ENCODE measurements around the gene PER1. TPM values are rescaled to one million over a fixed set of nuclear protein-coding genes. Genes with fewer than 3 reads are reported as not detected.

Gene PER1
- total and polyA plus RNA-seq, 2 of the 4 experiments (the other 2 are of a cell fraction): 3.4 to 10.5 TPM

DNA sequence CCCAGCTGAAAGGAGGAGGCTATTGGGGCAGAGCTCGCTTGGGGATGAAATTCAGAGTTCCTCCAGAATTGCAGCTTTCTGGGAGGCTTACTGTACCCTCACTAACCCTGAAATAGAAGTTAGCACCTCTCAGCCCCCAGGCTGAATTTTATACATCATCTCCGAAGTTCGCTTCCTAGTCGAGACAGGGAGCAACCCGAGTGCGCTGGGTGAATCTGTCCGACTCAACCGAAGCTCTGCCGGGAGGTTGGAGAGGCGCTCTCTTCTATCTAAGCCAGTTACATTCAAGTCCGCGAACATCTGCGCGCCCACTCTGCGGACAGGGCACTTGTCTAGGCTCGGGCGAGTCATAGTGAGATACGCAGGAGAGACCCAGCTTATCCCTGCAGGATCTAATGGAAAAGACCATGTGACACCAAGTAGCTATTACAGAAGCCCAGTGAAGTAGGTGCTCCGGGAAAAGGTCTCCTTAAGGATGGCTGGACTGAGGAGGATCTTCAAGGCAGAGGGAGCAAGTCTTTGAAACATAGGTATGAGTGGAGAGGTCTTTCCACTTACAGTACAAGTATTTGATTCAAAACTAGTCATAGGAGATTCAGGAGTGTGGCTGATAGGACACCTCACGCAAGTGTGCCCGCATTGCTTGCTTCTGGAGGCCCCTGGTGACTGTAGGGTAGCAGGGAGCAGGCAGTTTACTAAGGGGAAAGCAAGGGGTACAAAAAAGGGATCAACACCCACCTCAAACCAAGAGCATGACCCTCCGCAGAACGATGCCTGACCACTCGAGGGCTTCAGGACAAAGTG, 27.7 kb downstream of the PER1 start:
- in situ Hi-C loops (cut with MboI; ENCODE audit: low sequenced_read_pairs) (loop anchor here (5.0 kb wide), 1 partner anchor 98 kb away; no protein-coding TSS in a partner anchor), dilution Hi-C loops (cut with HindIII; ENCODE audit: low sequenced_read_pairs, unreplicated experiment) (loop anchor here (25.0 kb wide), 1 partner anchor 113 kb away; the partner anchor contains the start of genes CTC1 and PFAS), intact Hi-C loops (cut with micrococcal nuclease) (loop anchor here (1.0 to 2.0 kb wide), 4 partner anchors 14 to 98 kb away; no protein-coding TSS in a partner anchor)
- ATAC-seq (ENCODE audit: low read depth): no peak
- no peak overlapping the region for H3K18ac ChIP-seq (ENCODE audit: low read depth, low read length)
- H3K9me3 ChIP-seq (ENCODE audit: control insufficient read depth, insufficient read depth, low read length): no peaks in the 10 kb centered on the region
- peaks cover 8% of the 10 kb centered on the region for H3K4me1 ChIP-seq (ENCODE audit: control insufficient read depth, insufficient read depth, low read length)
- no peak overlapping the region for H3K27ac ChIP-seq (ENCODE audit: insufficient read depth, low read length)
- peak overlapping the region; percentile 51 for H3K14ac ChIP-seq (replicated peaks; ENCODE audit: low read depth, low read length)
- ChIA-PET CTCF (interaction anchor here (0.6 to 1.2 kb wide), 2 partner anchors 15 to 97 kb away, joined by 3 read pairs; no protein-coding TSS in a partner anchor), POLR2A (ENCODE audit: unreplicated experiment) (no interaction called here)
- H4K91ac ChIP-seq (ENCODE audit: insufficient read depth, low read depth, low read length): no peak overlapping the region; the same call in 1 of the 2 replicates
- H3K4me2 ChIP-seq (ENCODE audit: low read depth, low read length): peak overlapping the region; percentile 86
- H2BK120ac ChIP-seq (ENCODE audit: low read depth, low read length): no peak overlapping the region
- BruUV-seq (replicated peaks): no TSS peak
- peak overlapping the region; percentile 88 for H2AFZ ChIP-seq (replicated peaks; ENCODE audit: low read length, poor library complexity)
- peak; percentile 36 for DNase-seq
- TF ChIP-seq RFX5 (IDR thresholded peaks at IDR 0.05; ENCODE audit: low read depth, low read length): no peak
- peaks cover 7% of the 10 kb centered on the region; the same call in 1 of the 2 replicates for H3K9me1 ChIP-seq (ENCODE audit: insufficient read depth, low read length)
- no peaks in the 10 kb centered on the region for H3K27me3 ChIP-seq (ENCODE audit: control insufficient read depth, insufficient read depth, low read length)
- peak overlapping the region; percentile 10; the same call in 1 of the 2 replicates for H3K9ac ChIP-seq (ENCODE audit: low read depth, low read length)
- peak overlapping the region; percentile 70 for H3K23ac ChIP-seq (ENCODE audit: low read depth, low read length)
- no peaks in the 10 kb centered on the region for H3K36me3 ChIP-seq (ENCODE audit: control insufficient read depth, insufficient read depth, low read length)
- H2BK20ac ChIP-seq (ENCODE audit: low read depth, low read length): no peak overlapping the region
- peak overlapping the region; percentile 30 for H2AK5ac ChIP-seq (ENCODE audit: low read depth, low read length)
- peak overlapping the region; percentile 68 for H2AK9ac ChIP-seq (replicated peaks; ENCODE audit: low read depth, low read length, poor library complexity)
- H3K4me3 ChIP-seq (ENCODE audit: insufficient read depth, low read depth, low read length): peak overlapping the region; percentile 73
- 0% methylated on average over 9 of the region's 24 CpGs; no CpG with 5 or more reads in 1 of the 2 experiments for WGBS, 2 experiments (ENCODE audit: extremely low coverage in 2 of 2, insufficient read length in 1 of 2)
- H3K79me1 ChIP-seq (ENCODE audit: low read depth in 1 of 2, low read length in 2 of 2): no peaks in the 10 kb centered on the region; a peak in 1 of 4 replicates
- H4K20me1 ChIP-seq (ENCODE audit: insufficient read depth, low read length): peaks cover 15% of the 10 kb centered on the region
- no peak overlapping the region for H3K56ac ChIP-seq (ENCODE audit: extremely low read depth, insufficient read depth, low read length)
- H2BK15ac ChIP-seq (ENCODE audit: low read depth, low read length): 0 out of 3 replicates have a peak overlapping the region, but pooled peaks have one; percentile 7
- H4K5ac ChIP-seq (ENCODE audit: low read depth, low read length): no peak overlapping the region
- H2BK5ac ChIP-seq (ENCODE audit: low read depth, low read length, poor library complexity, severe bottlenecking): no peak overlapping the region
- no peak overlapping the region; a peak in 2 of 4 replicates for H4K8ac ChIP-seq (ENCODE audit: low read depth in 2 of 2, low read length in 2 of 2)
- no peak overlapping the region for H3K4ac ChIP-seq (ENCODE audit: low read depth, low read length)

Measured in IMR-90 (cell line).